ENCODE data around the gene NPW.

- TF ChIP-seq CTCF (conservative IDR thresholded peaks at IDR 0.05 in 1 of 2, IDR thresholded peaks at IDR 0.05 in 1 of 2; ENCODE audit: extremely low read depth in 1 of 2, insufficient read depth in 1 of 2, low read depth in 1 of 2, low read length in 2 of 2) = peak; percentile 7 to 38
- no peak for TF ChIP-seq EZH2 (IDR thresholded peaks at IDR 0.05; ENCODE audit: borderline replicate concordance, low read length)
These were observed 3.1 kb upstream of the NPW start for GRCh38 chr16:2016407-2016922.

Data from mammary epithelial cell (primary cell).